HepG2 (cell line): Measurements from ENCODE around the gene HES7. TPM values are rescaled to one million over a fixed set of nuclear protein-coding genes. Genes with fewer than 3 reads are reported as not detected.
A peak's percentile ranks its signal among the peaks of the same experiment; 100 is the strongest.

Source experiments
- ARID5B ChIP-seq: IDR thresholded peaks from 2 replicates; pipeline ENCODE4 v1.4.0; 2020; ENCODE audit warnings: mild to moderate bottlenecking, missing genetic modification reagents
- BCLAF1 ChIP-seq: fragments of 450-650 bp; IDR thresholded peaks from 2 replicates; pipeline ENCODE4 v1.6.1; 2017; ENCODE audit warnings: mild to moderate bottlenecking
- HOMEZ ChIP-seq: IDR thresholded peaks from 2 replicates; pipeline ENCODE4 v1.6.1; 2016; ENCODE audit warnings: low read depth
- KIAA2018 ChIP-seq: sonication (generic); formaldehyde crosslinking; IDR thresholded peaks from 2 replicates; pipeline ENCODE4 v1.5.0; 2020; ENCODE audit warnings: mild to moderate bottlenecking, missing genetic modification reagents, borderline replicate concordance
- LRRFIP1 ChIP-seq: sonication (generic); formaldehyde crosslinking; conservative IDR thresholded peaks from 2 replicates; pipeline ENCODE4 v1.4.0; 2020; ENCODE audit warnings: missing genetic modification reagents
- RFX3 ChIP-seq: IDR thresholded peaks from 2 replicates; pipeline ENCODE4 v1.6.1; 2016; ENCODE audit warnings: missing biosample characterization, missing genetic modification reagents
- SP4 ChIP-seq: sonication (generic); formaldehyde crosslinking; IDR thresholded peaks from 2 replicates; pipeline ENCODE4 v1.8.1; 2023; ENCODE audit warnings: mild to moderate bottlenecking, missing genetic modification reagents
- SRSF4 ChIP-seq: fragments of 200-400 bp; formaldehyde crosslinking; IDR thresholded peaks from one replicate; pipeline ENCODE4 v1.6.1; 2018; ENCODE audit warnings: mild to moderate bottlenecking, low read depth, low read length, moderate library complexity; ENCODE audit not compliant: poor library complexity, severe bottlenecking
- ZNF230 ChIP-seq: sonication (generic); formaldehyde crosslinking; IDR thresholded peaks from 2 replicates; pipeline ENCODE4 v1.4.0; 2020; ENCODE audit warnings: mild to moderate bottlenecking, missing genetic modification reagents
- polyA plus RNA-seq, 8 experiments: library from polyadenylated mRNA; depleted of rRNA in 3 of 8; stranded (reverse) in 7 of 8; unstranded in 1 of 8; fragments of >200 nt; fragmentation: Illumina TruSeq in 4 of 8; extraction: Trizol in 4 of 8; gene quantifications; 2 replicates each; pipeline versions ENCODE4 v1.2.1 to v1.2.3, GENCODE V29; 2011 to 2016; ENCODE audit warnings: low read depth in 4 of 8, missing spikeins in 1 of 8, mixed read lengths in 1 of 8; ENCODE audit not compliant: insufficient read depth in 1 of 8
- total RNA-seq, 5 experiments: library from RNA; depleted of rRNA; stranded (reverse); fragments of >200 nt; fragmentation: Illumina TruSeq; extraction: Trizol; gene quantifications; 2 replicates each; pipeline ENCODE4 v1.2.3, GENCODE V29; 2016; ENCODE audit warnings: low read depth in 1 of 5

Gene HES7
- total and polyA plus RNA-seq, 2 of the 13 experiments (the other 11 are each of a cell fraction or from before 2014, with no cell fraction given) = not detected

- TF ChIP-seq KIAA2018 = no peak
- TF ChIP-seq SP4 = no peak; the same call in 1 of the 2 replicates
- TF ChIP-seq ARID5B (CRISPR knock-in tag) = peak; percentile 73; the same call in 1 of the 2 replicates
- no peak for TF ChIP-seq BCLAF1
- no peak for TF ChIP-seq RFX3 (CRISPR knock-in tag)
- TF ChIP-seq SRSF4 = no peak
- no peak for TF ChIP-seq ZNF230
- TF ChIP-seq LRRFIP1 (CRISPR knock-in tag) = no peak
- TF ChIP-seq HOMEZ (CRISPR knock-in tag) = no peak
These were observed 29.6 kb upstream of the HES7 start (continued) for GRCh38 chr17:8153525-8153956.
